Glutamatergic neuron (in vitro differentiated cells): ENCODE data around the gene PNLIPRP2. TPM values are rescaled to one million over a fixed set of nuclear protein-coding genes. Genes with fewer than 3 reads are reported as not detected.

ENCODE experiments used
- DNase-seq: peaks from one replicate; pipeline ENCODE4 v3.0.0; 2022
- H3K27ac Mint-ChIP-seq: one replicate; pipeline ENCODE4 v1.8.0; 2020; ENCODE audit warnings: mild to moderate bottlenecking, mixed read lengths, inconsistent platforms; ENCODE audit not compliant: unreplicated experiment
- H3K27me3 Mint-ChIP-seq: one replicate; pipeline ENCODE4 v1.8.0; 2020; ENCODE audit warnings: mild to moderate bottlenecking, moderate library complexity, mixed read lengths, inconsistent platforms; ENCODE audit not compliant: unreplicated experiment
- H3K36me3 Mint-ChIP-seq: one replicate; pipeline ENCODE4 v1.8.0; 2020; ENCODE audit warnings: mild to moderate bottlenecking, mixed read lengths, inconsistent platforms; ENCODE audit not compliant: unreplicated experiment
- H3K4me1 Mint-ChIP-seq: one replicate; pipeline ENCODE4 v1.8.0; 2020; ENCODE audit warnings: mild to moderate bottlenecking, low read depth, mixed read lengths, inconsistent platforms; ENCODE audit not compliant: unreplicated experiment
- H3K4me3 Mint-ChIP-seq: one replicate; pipeline ENCODE4 v1.8.0; 2020; ENCODE audit warnings: mild to moderate bottlenecking, mixed read lengths, inconsistent platforms; ENCODE audit not compliant: unreplicated experiment
- H3K9me3 Mint-ChIP-seq: one replicate; pipeline ENCODE4 v1.8.0; 2020; ENCODE audit warnings: mild to moderate bottlenecking, moderate library complexity, mixed read lengths, inconsistent platforms; ENCODE audit not compliant: unreplicated experiment
- CTCF ChIP-seq: fragments of 200-600 bp; sonication (generic); IDR thresholded peaks from one replicate; pipeline ENCODE4 v1.5.0; 2021; ENCODE audit not compliant: partially characterized antibody, unreplicated experiment
- total RNA-seq: library from RNA; stranded (reverse); fragmentation: NEBNext Ultra II Directional; extraction: Animal tissue kit (Norgen Biotek cat#: 25700); gene quantifications from one replicate; pipeline ENCODE4 v1.2.1, GENCODE V29; 2021; ENCODE audit not compliant: unreplicated experiment

Gene PNLIPRP2
- total RNA-seq, 1 donor from 2014 or later = not detected

- TF ChIP-seq CTCF = no peak
- Mint-ChIP-seq H3K4me3 (no peak overlapping the region), H3K27ac (no peak overlapping the region), H3K27me3 (peaks cover 7% of the 10 kb centered on the region), H3K36me3 (peaks cover 7% of the 10 kb centered on the region), H3K4me1 (peaks cover 5% of the 10 kb centered on the region), H3K9me3 (no peaks in the 10 kb centered on the region)
- no peak for DNase-seq
Measured at GRCh38 chr10:116683821-116684220, 63.1 kb downstream of the PNLIPRP2 start.

- H3K27me3 Mint-ChIP-seq = peaks cover 7% of the 10 kb centered on the region
- peaks cover 7% of the 10 kb centered on the region for H3K36me3 Mint-ChIP-seq
- no peak for TF ChIP-seq CTCF
- H3K9me3 Mint-ChIP-seq = no peaks in the 10 kb centered on the region
- no peak for DNase-seq
- no peak overlapping the region for H3K27ac Mint-ChIP-seq
- peaks cover 5% of the 10 kb centered on the region for H3K4me1 Mint-ChIP-seq
- no peak overlapping the region for H3K4me3 Mint-ChIP-seq
Measured at GRCh38 chr10:116684781-116685180, 64.0 kb downstream of the PNLIPRP2 start.

- no peak for TF ChIP-seq CTCF
- no peak overlapping the region for H3K4me3 Mint-ChIP-seq
- H3K27ac Mint-ChIP-seq = no peak overlapping the region
- no peak for DNase-seq
- peaks cover 10% of the 10 kb centered on the region for H3K27me3 Mint-ChIP-seq
- H3K36me3 Mint-ChIP-seq = peaks cover 7% of the 10 kb centered on the region
- peaks cover 12% of the 10 kb centered on the region for H3K4me1 Mint-ChIP-seq
- H3K9me3 Mint-ChIP-seq = peaks cover 4% of the 10 kb centered on the region
Measured at GRCh38 chr10:116685807-116686206, 65.1 kb downstream of the PNLIPRP2 start.

- H3K27me3 Mint-ChIP-seq = peaks cover 9% of the 10 kb centered on the region
- no peak for TF ChIP-seq CTCF
- H3K36me3 Mint-ChIP-seq = peaks cover 7% of the 10 kb centered on the region
- H3K27ac Mint-ChIP-seq = no peak overlapping the region
- peaks cover 4% of the 10 kb centered on the region for H3K9me3 Mint-ChIP-seq
- no peak for DNase-seq
- H3K4me3 Mint-ChIP-seq = no peak overlapping the region
- peaks cover 17% of the 10 kb centered on the region for H3K4me1 Mint-ChIP-seq
Measured at GRCh38 chr10:116686632-116687031, 65.9 kb downstream of the PNLIPRP2 start.

GRCh38 chr10:116687633-116688032 is 66.9 kb downstream of the PNLIPRP2 start:
- TF ChIP-seq CTCF = no peak
- Mint-ChIP-seq H3K9me3 (peaks cover 4% of the 10 kb centered on the region), H3K4me3 (no peak overlapping the region), H3K4me1 (peaks cover 17% of the 10 kb centered on the region), H3K36me3 (peaks cover 7% of the 10 kb centered on the region), H3K27ac (no peak overlapping the region), H3K27me3 (peaks cover 11% of the 10 kb centered on the region)
- DNase-seq = no peak
